ENCODE data around the gene TTPAL. TPM values are rescaled to one million over a fixed set of nuclear protein-coding genes. Genes with fewer than 3 reads are reported as not detected.
A peak's percentile ranks its signal among the peaks of the same experiment; 100 is the strongest.

Gene TTPAL
- total and polyA plus RNA-seq, 10 of the 15 experiments (the other 5 are each of a cell fraction or from before 2014, with no cell fraction given), result 4.0 to 24.0 (median 9.3) TPM

DNA sequence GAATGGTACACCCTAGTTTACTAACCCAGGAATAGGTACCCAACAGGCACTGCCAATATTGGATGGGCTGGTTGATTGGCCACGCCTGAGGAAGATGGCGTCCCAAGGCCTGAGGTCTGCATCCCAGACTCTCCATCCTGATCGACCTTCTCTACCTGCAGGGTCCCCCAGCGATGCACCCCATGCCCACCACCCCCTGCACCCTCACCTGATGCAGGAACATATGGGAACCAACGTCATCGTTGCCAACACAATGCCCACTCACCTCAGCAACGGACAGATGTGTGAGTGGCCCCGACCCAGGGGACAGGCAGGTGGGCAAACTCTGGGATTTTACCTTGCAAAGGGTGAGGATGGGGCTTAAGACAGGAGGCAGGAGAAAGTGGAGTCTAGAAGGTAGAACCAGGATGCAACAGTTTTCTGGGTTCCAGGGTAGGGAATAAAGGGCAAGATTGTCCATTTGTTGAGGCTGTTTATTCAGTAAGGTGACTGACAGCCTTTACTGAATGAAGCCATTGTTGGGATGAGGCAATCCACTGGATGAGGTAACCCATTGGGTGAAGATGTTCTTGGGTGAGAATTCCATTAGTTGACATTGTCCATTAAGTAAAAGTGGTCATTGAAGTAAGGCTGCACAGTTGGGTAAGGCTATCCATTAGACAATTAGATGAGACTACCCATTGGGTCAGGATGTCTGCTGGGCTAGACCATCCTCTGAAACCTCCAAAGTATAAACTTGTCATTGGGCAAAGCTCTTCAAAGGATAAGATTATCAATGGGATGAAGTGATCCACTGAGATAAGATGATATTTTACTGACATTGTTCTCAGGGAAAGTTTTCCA lies 47.3 kb upstream of the TTPAL start:
- Histone ChIP-seq H4K20me1 (ENCODE audit: control insufficient read depth, insufficient read depth) (no peaks in the 10 kb centered on the region), H2AFZ (ENCODE audit: control insufficient read depth, low read depth, low read length) (no peak overlapping the region), H3K9ac (ENCODE audit: control insufficient read depth, insufficient read depth, low read length) (no peak overlapping the region), H3K36me3 (ENCODE audit: control insufficient read depth in 2 of 2, insufficient read depth in 2 of 2, low read length in 1 of 2) (no peaks in the 10 kb centered on the region), H3K4me2 (ENCODE audit: control insufficient read depth, insufficient read depth) (no peak overlapping the region), H3K4me1 (ENCODE audit: control insufficient read depth, insufficient read depth, low read length) (no peaks in the 10 kb centered on the region), H3K79me2 (ENCODE audit: control insufficient read depth, insufficient read depth, low read length) (no peaks in the 10 kb centered on the region), H3K27ac (ENCODE audit: control insufficient read depth, insufficient read depth) (no peak overlapping the region), H3K4me3 (no peak overlapping the region), H3K27me3 (replicated peaks in 1 of 2; ENCODE audit: control insufficient read depth in 2 of 2, insufficient read depth in 2 of 2, low read length in 1 of 2) (no peaks in the 10 kb centered on the region; a peak in 2 of 4 replicates), H3K9me3 (replicated peaks; ENCODE audit: control insufficient read depth, insufficient read depth, low read length) (no peaks in the 10 kb centered on the region)
- TF ChIP-seq FOXK2 (IDR thresholded peaks at IDR 0.05), result 0 out of 2 replicates have a peak, but pooled peaks have one; percentile 7
- TF ChIP-seq, protein P1, sequence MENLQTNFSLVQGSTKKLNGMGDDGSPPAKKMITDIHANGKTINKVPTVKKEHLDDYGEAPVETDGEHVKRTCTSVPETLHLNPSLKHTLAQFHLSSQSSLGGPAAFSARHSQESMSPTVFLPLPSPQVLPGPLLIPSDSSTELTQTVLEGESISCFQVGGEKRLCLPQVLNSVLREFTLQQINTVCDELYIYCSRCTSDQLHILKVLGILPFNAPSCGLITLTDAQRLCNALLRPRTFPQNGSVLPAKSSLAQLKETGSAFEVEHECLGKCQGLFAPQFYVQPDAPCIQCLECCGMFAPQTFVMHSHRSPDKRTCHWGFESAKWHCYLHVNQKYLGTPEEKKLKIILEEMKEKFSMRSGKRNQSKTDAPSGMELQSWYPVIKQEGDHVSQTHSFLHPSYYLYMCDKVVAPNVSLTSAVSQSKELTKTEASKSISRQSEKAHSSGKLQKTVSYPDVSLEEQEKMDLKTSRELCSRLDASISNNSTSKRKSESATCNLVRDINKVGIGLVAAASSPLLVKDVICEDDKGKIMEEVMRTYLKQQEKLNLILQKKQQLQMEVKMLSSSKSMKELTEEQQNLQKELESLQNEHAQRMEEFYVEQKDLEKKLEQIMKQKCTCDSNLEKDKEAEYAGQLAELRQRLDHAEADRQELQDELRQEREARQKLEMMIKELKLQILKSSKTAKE (IDR thresholded peaks at IDR 0.05; ENCODE audit: low read depth, poor library complexity, severe bottlenecking), result no peak
- RAD21 ChIA-PET (ENCODE audit: unreplicated experiment), result no interaction called here
- CTCF ChIA-PET, result no interaction called here
- no peak for ATAC-seq
- FAIRE-seq, result no peak
- in situ Hi-C loops (cut with MboI) (no loop called here), intact Hi-C loops (cut with micrococcal nuclease; ENCODE audit: unreplicated experiment) (no loop called here)
- POLR2A ChIA-PET, result no interaction called here
- SMC1A ChIA-PET (ENCODE audit: uncharacterized antibody, unreplicated experiment), result no interaction called here
- BruUV-seq (replicated peaks), result no TSS peak
- no peak for DNase-seq (ENCODE audit: low read depth, low spot score)
- 32% methylated on average over 8 of the region's 8 CpGs for WGBS (ENCODE audit: insufficient coverage, insufficient replicate concordance, low lambda C conversion rate, missing lambda C conversion rate)

DNA sequence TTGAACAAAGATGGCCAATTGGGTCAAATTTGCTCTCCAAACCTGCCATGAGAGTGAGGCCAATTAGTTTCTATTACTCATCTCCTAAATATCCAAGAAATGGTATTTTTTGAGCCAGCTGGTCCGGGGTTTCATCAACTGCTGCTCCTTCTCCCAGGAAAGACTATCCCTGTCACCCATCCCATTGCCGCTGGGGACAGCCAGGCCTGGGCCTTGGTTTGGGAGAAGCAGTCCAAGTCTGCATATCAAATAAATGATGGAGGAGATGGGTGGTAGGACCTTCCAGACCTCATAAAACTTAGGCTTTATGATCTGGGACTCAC lies 46.7 kb upstream of the TTPAL start:
- WGBS (ENCODE audit: insufficient coverage, insufficient replicate concordance, low lambda C conversion rate, missing lambda C conversion rate), result 51% methylated on average over 2 of the region's 2 CpGs
- intact Hi-C loops (cut with micrococcal nuclease; ENCODE audit: unreplicated experiment), result no loop called here

More for the DNA sequence above, 46.7 kb upstream of the TTPAL start:
- no peak for DNase-seq (ENCODE audit: low read depth, low spot score)
- FAIRE-seq, result no peak
- ChIA-PET POLR2A (no interaction called here), CTCF (no interaction called here), SMC1A (ENCODE audit: uncharacterized antibody, unreplicated experiment) (no interaction called here), RAD21 (ENCODE audit: unreplicated experiment) (no interaction called here)
- in situ Hi-C loops (cut with MboI), result no loop called here
- Histone ChIP-seq H3K4me3 (no peak overlapping the region), H3K27me3 (replicated peaks in 1 of 2; ENCODE audit: control insufficient read depth in 2 of 2, insufficient read depth in 2 of 2, low read length in 1 of 2) (peaks cover 0 to 2% of the 10 kb centered on the region in 2 experiments; a peak in 2 of 4 replicates), H3K36me3 (ENCODE audit: control insufficient read depth in 2 of 2, insufficient read depth in 2 of 2, low read length in 1 of 2) (no peaks in the 10 kb centered on the region), H2AFZ (ENCODE audit: control insufficient read depth, low read depth, low read length) (no peak overlapping the region), H3K9ac (ENCODE audit: control insufficient read depth, insufficient read depth, low read length) (no peak overlapping the region), H3K9me3 (replicated peaks; ENCODE audit: control insufficient read depth, insufficient read depth, low read length) (no peaks in the 10 kb centered on the region), H3K79me2 (ENCODE audit: control insufficient read depth, insufficient read depth, low read length) (no peaks in the 10 kb centered on the region), H3K27ac (ENCODE audit: control insufficient read depth, insufficient read depth) (no peak overlapping the region), H3K4me1 (ENCODE audit: control insufficient read depth, insufficient read depth, low read length) (no peaks in the 10 kb centered on the region), H4K20me1 (ENCODE audit: control insufficient read depth, insufficient read depth) (no peaks in the 10 kb centered on the region), H3K4me2 (ENCODE audit: control insufficient read depth, insufficient read depth) (no peak overlapping the region)
- no TSS peak for BruUV-seq (replicated peaks)
- TF ChIP-seq WRNIP1 (IDR thresholded peaks at IDR 0.05; ENCODE audit: borderline replicate concordance, low read depth, low read length) (no peak), RAD51 (IDR thresholded peaks at IDR 0.05) (no peak), HCFC1 (IDR thresholded peaks at IDR 0.05; ENCODE audit: low read length) (no peak), MYB (IDR thresholded peaks at IDR 0.05; ENCODE audit: borderline replicate concordance, low read depth, low read length) (no peak), ZBED1 (IDR thresholded peaks at IDR 0.05; ENCODE audit: borderline replicate concordance) (no peak)
- TF ChIP-seq, protein P2, sequence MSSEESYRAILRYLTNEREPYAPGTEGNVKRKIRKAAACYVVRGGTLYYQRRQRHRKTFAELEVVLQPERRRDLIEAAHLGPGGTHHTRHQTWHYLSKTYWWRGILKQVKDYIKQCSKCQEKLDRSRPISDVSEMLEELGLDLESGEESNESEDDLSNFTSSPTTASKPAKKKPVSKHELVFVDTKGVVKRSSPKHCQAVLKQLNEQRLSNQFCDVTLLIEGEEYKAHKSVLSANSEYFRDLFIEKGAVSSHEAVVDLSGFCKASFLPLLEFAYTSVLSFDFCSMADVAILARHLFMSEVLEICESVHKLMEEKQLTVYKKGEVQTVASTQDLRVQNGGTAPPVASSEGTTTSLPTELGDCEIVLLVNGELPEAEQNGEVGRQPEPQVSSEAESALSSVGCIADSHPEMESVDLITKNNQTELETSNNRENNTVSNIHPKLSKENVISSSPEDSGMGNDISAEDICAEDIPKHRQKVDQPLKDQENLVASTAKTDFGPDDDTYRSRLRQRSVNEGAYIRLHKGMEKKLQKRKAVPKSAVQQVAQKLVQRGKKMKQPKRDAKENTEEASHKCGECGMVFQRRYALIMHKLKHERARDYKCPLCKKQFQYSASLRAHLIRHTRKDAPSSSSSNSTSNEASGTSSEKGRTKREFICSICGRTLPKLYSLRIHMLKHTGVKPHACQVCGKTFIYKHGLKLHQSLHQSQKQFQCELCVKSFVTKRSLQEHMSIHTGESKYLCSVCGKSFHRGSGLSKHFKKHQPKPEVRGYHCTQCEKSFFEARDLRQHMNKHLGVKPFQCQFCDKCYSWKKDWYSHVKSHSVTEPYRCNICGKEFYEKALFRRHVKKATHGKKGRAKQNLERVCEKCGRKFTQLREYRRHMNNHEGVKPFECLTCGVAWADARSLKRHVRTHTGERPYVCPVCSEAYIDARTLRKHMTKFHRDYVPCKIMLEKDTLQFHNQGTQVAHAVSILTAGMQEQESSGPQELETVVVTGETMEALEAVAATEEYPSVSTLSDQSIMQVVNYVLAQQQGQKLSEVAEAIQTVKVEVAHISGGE (CRISPR knock-in tag; IDR thresholded peaks at IDR 0.05), result no peak
- no peak for ATAC-seq

Measured in GM12878 (cell line).